SU-DHL-6 (cell line): Measurements from ENCODE around the gene VIPR2.
"Not testable (repeated sequence)": the region's sequence is repeated elsewhere in the genome, so short reads cannot be mapped to it uniquely, and the experiment has no call there.

Experiments
- H2AFZ ChIP-seq: fragments of 200-600 bp; sonication (generic); 2 replicates; pipeline ENCODE4 v1.6.1; 2014; ENCODE audit warnings: low read depth, mild to moderate bottlenecking, moderate library complexity, mixed read lengths, antibody characterized with exemption, low read length; ENCODE audit not compliant: severe bottlenecking
- H3F3A ChIP-seq: fragments of 200-600 bp; shearing (Covaris generic); 2 replicates; pipeline ENCODE4 v1.6.0; 2016; ENCODE audit warnings: antibody characterized with exemption, mild to moderate bottlenecking; ENCODE audit not compliant: insufficient read depth
- H3K27ac ChIP-seq: fragments of 200-600 bp; sonication (generic); 2 replicates; pipeline ENCODE4 v1.5.1; 2016; ENCODE audit warnings: low read depth, mild to moderate bottlenecking, low read length, moderate library complexity, mixed read lengths
- H3K27me3 ChIP-seq: fragments of 200-600 bp; sonication (generic), shearing (Covaris generic); 2 replicates; pipeline ENCODE4 v1.6.0; 2014; ENCODE audit warnings: mild to moderate bottlenecking, low read length
- H3K36me3 ChIP-seq: fragments of 200-600 bp; sonication (generic); 2 replicates; pipeline ENCODE4 v1.6.1; 2014; ENCODE audit warnings: mild to moderate bottlenecking, low read length, mixed read lengths
- H3K4me2 ChIP-seq: fragments of 300-600, 200-600 bp; shearing (Covaris generic), sonication (generic); 2 replicates; pipeline ENCODE4 v1.6.0; 2014; ENCODE audit warnings: low read length, low read depth, mild to moderate bottlenecking; ENCODE audit not compliant: poor library complexity, severe bottlenecking
- H3K4me3 ChIP-seq: fragments of 200-600 bp; sonication (generic); 2 replicates; pipeline ENCODE4 v1.5.1; 2014; ENCODE audit warnings: antibody characterized with exemption, low read length, mild to moderate bottlenecking, mixed read lengths; ENCODE audit not compliant: insufficient read depth, poor library complexity, severe bottlenecking
- H3K79me2 ChIP-seq: fragments of 200-600 bp; sonication (generic); 2 replicates; pipeline ENCODE4 v1.6.1; 2014; ENCODE audit warnings: mild to moderate bottlenecking, low read length, moderate library complexity; ENCODE audit not compliant: insufficient read depth
- H3K9ac ChIP-seq: fragments of 200-600 bp; sonication (generic); 2 replicates; pipeline ENCODE4 v1.7.0; 2014; ENCODE audit warnings: mild to moderate bottlenecking, low read length
- H3K9me2 ChIP-seq: fragments of 200-600 bp; sonication (generic); replicated peaks from 2 replicates; pipeline ENCODE4 v1.6.1; 2014; ENCODE audit warnings: low read length; ENCODE audit not compliant: insufficient read depth
- H3K9me3 ChIP-seq: fragments of 200-600 bp; sonication (generic); 2 replicates; pipeline ENCODE4 v1.6.1; 2014; ENCODE audit warnings: low read length, mixed read lengths; ENCODE audit not compliant: insufficient read depth
- H4K20me1 ChIP-seq: fragments of 200-600 bp; sonication (generic); 2 replicates; pipeline ENCODE4 v1.6.1; 2014; ENCODE audit warnings: low read depth, mild to moderate bottlenecking, antibody characterized with exemption, low read length, moderate library complexity, mixed read lengths
- CTCF ChIP-seq: fragments of 200-600 bp; sonication (generic); IDR thresholded peaks from one replicate; pipeline ENCODE4 v1.5.1; 2017; ENCODE audit warnings: antibody characterized with exemption, mild to moderate bottlenecking, low read length, moderate library complexity; ENCODE audit not compliant: insufficient read depth, poor library complexity, severe bottlenecking
- EZH2phosphoT487 ChIP-seq: fragments of 200-600 bp; sonication (generic), shearing (Covaris generic); conservative IDR thresholded peaks from 2 replicates; pipeline ENCODE4 v1.6.1; 2018; ENCODE audit warnings: mild to moderate bottlenecking, antibody characterized with exemption, low read length, moderate library complexity, mixed read lengths

VIPR2 gene

GRCh38 chr7:159126311-159127260 is 18.1 kb downstream of the VIPR2 start:
- no peaks in the 10 kb centered on the region for H3F3A ChIP-seq
- H4K20me1 ChIP-seq = no peaks in the 10 kb centered on the region
- no peak overlapping the region for H3K27ac ChIP-seq
- no peaks in the 10 kb centered on the region for H3K36me3 ChIP-seq
- H3K9me2 ChIP-seq = no peaks in the 10 kb centered on the region
- no peaks in the 10 kb centered on the region for H3K27me3 ChIP-seq
- H3K4me2 ChIP-seq = no peak overlapping the region
- H3K79me2 ChIP-seq = no peaks in the 10 kb centered on the region
- H3K9me3 ChIP-seq = no peaks in the 10 kb centered on the region
- no peak overlapping the region for H3K9ac ChIP-seq
- no peak overlapping the region for H3K4me3 ChIP-seq
- H2AFZ ChIP-seq = no peak overlapping the region
- TF ChIP-seq EZH2phosphoT487 (no peak), CTCF (no peak)

- H3K4me3 ChIP-seq = no peak overlapping the region
- H3K9me3 ChIP-seq = no peaks in the 10 kb centered on the region
- H4K20me1 ChIP-seq = no peaks in the 10 kb centered on the region
- H3K9ac ChIP-seq = no peak overlapping the region
- no peak for TF ChIP-seq EZH2phosphoT487
- TF ChIP-seq CTCF = no peak
- no peaks in the 10 kb centered on the region for H3F3A ChIP-seq
- H3K36me3 ChIP-seq = no peaks in the 10 kb centered on the region
- no peak overlapping the region for H3K4me2 ChIP-seq
- H3K79me2 ChIP-seq = no peaks in the 10 kb centered on the region
- no peaks in the 10 kb centered on the region for H3K9me2 ChIP-seq
- H2AFZ ChIP-seq = no peak overlapping the region
- H3K27ac ChIP-seq = no peak overlapping the region
- no peaks in the 10 kb centered on the region for H3K27me3 ChIP-seq
Measured at GRCh38 chr7:159125955-159126270, 18.8 kb downstream of the VIPR2 start.

GRCh38 chr7:159125104-159125954 is 19.3 kb downstream of the VIPR2 start:
- H3K27me3 ChIP-seq = no peaks in the 10 kb centered on the region

GRCh38 chr7:159123793-159124192 is 20.9 kb downstream of the VIPR2 start:
- not testable (repeated sequence) for H3F3A ChIP-seq, H3K9ac ChIP-seq, H4K20me1 ChIP-seq, H3K27ac ChIP-seq, H3K4me3 ChIP-seq, H3K79me2 ChIP-seq, H3K9me3 ChIP-seq, H3K36me3 ChIP-seq, H2AFZ ChIP-seq, H3K4me2 ChIP-seq, H3K9me2 ChIP-seq, H3K27me3 ChIP-seq

More at GRCh38 chr7:159125104-159125954, 19.3 kb downstream of the VIPR2 start:
- no peaks in the 10 kb centered on the region for H3K9me3 ChIP-seq
- H3K27ac ChIP-seq = no peak overlapping the region
- no peaks in the 10 kb centered on the region for H4K20me1 ChIP-seq
- no peaks in the 10 kb centered on the region for H3K9me2 ChIP-seq
- H3K4me3 ChIP-seq = no peak overlapping the region
- H3K4me2 ChIP-seq = no peak overlapping the region
- H3K79me2 ChIP-seq = no peaks in the 10 kb centered on the region
- no peaks in the 10 kb centered on the region for H3K36me3 ChIP-seq
- H3F3A ChIP-seq = no peaks in the 10 kb centered on the region
- H2AFZ ChIP-seq = no peak overlapping the region
- no peak for TF ChIP-seq CTCF
- no peak for TF ChIP-seq EZH2phosphoT487
- H3K9ac ChIP-seq = no peak overlapping the region

- H3K27me3 ChIP-seq, H3K79me2 ChIP-seq, H3K27ac ChIP-seq, H4K20me1 ChIP-seq, H3K9me2 ChIP-seq, H3F3A ChIP-seq, H3K4me2 ChIP-seq, H3K4me3 ChIP-seq, H3K9me3 ChIP-seq, H3K36me3 ChIP-seq, H3K9ac ChIP-seq, H2AFZ ChIP-seq: not testable (repeated sequence)
Measured at GRCh38 chr7:159123294-159123693, 21.4 kb downstream of the VIPR2 start.
